K562 (cell line): ENCODE measurements around the gene ACTN2. TPM values are rescaled to one million over a fixed set of nuclear protein-coding genes. Genes with fewer than 3 reads are reported as not detected.

Source experiments
- CHAMP1 ChIP-seq: fragments of 450-650 bp; IDR thresholded peaks from 2 replicates; pipeline ENCODE4 v1.6.1; 2016; ENCODE audit warnings: mild to moderate bottlenecking
- CHD7 ChIP-seq: fragments of 200-600 bp; sonication (generic); IDR thresholded peaks from one replicate; pipeline ENCODE4 v1.6.1; 2012; ENCODE audit warnings: mild to moderate bottlenecking, low read depth, low read length, inconsistent platforms
- HNRNPUL1 ChIP-seq: fragments of 200-400 bp; formaldehyde crosslinking; IDR thresholded peaks from 2 replicates; pipeline ENCODE4 v1.6.1; 2017; ENCODE audit warnings: low read length
- KDM4B ChIP-seq, 2 experiments: fragments of 450-650 bp in 1 of 2; sonication (generic) in 1 of 2; IDR thresholded peaks; 2 replicates each; pipeline ENCODE4 v1.6.1; 2016 to 2017; ENCODE audit warnings: borderline replicate concordance in 2 of 2, antibody characterized with exemption in 1 of 2, low read depth in 1 of 2, mild to moderate bottlenecking in 1 of 2
- polyA plus RNA-seq, 8 experiments: library from polyadenylated mRNA; depleted of rRNA in 4 of 8; stranded (reverse) in 5 of 8; unstranded in 3 of 8; fragments of >200 nt; fragmentation: Nextera tagmentation in 2 of 8; fragmentation: Illumina TruSeq in 1 of 8; extraction: Ambion mirVana in 2 of 8; extraction: Trizol in 1 of 8; gene quantifications; 2 replicates each; pipeline versions ENCODE4 v1.2.1 to v1.2.3, GENCODE V29; 2011 to 2014; ENCODE audit warnings: inconsistent platforms in 1 of 8, missing spikeins in 1 of 8
- total RNA-seq, 7 experiments: library from RNA; depleted of rRNA in 6 of 7; stranded (reverse); fragments of >200 nt in 6 of 7; fragmentation: Illumina TruSeq in 2 of 7; extraction: Trizol in 2 of 7; gene quantifications; 2 replicates each; pipeline versions ENCODE4 v1.2.1 to v1.2.3, GENCODE V29; 2011 to 2021; ENCODE audit warnings: low replicate concordance in 1 of 7
- TF ChIP-seq, protein P1 (sequence below): fragments of 450-650 bp; IDR thresholded peaks from 2 replicates; pipeline ENCODE4 v1.6.1; 2017; ENCODE audit warnings: antibody characterized with exemption, mild to moderate bottlenecking

ACTN2 gene
- total and polyA plus RNA-seq, 9 of the 15 experiments (the other 6 are each of a cell fraction or from before 2014, with no cell fraction given), result 0.18 to 0.94 (median 0.42) TPM

- TF ChIP-seq CHD7, result no peak
- TF ChIP-seq CHAMP1, result no peak
- TF ChIP-seq, protein P1, sequence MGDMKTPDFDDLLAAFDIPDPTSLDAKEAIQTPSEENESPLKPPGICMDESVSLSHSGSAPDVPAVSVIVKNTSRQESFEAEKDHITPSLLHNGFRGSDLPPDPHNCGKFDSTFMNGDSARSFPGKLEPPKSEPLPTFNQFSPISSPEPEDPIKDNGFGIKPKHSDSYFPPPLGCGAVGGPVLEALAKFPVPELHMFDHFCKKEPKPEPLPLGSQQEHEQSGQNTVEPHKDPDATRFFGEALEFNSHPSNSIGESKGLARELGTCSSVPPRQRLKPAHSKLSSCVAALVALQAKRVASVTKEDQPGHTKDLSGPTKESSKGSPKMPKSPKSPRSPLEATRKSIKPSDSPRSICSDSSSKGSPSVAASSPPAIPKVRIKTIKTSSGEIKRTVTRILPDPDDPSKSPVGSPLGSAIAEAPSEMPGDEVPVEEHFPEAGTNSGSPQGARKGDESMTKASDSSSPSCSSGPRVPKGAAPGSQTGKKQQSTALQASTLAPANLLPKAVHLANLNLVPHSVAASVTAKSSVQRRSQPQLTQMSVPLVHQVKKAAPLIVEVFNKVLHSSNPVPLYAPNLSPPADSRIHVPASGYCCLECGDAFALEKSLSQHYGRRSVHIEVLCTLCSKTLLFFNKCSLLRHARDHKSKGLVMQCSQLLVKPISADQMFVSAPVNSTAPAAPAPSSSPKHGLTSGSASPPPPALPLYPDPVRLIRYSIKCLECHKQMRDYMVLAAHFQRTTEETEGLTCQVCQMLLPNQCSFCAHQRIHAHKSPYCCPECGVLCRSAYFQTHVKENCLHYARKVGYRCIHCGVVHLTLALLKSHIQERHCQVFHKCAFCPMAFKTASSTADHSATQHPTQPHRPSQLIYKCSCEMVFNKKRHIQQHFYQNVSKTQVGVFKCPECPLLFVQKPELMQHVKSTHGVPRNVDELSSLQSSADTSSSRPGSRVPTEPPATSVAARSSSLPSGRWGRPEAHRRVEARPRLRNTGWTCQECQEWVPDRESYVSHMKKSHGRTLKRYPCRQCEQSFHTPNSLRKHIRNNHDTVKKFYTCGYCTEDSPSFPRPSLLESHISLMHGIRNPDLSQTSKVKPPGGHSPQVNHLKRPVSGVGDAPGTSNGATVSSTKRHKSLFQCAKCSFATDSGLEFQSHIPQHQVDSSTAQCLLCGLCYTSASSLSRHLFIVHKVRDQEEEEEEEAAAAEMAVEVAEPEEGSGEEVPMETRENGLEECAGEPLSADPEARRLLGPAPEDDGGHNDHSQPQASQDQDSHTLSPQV, result no peak
- no peak for TF ChIP-seq HNRNPUL1
- no peak for TF ChIP-seq KDM4B (IDR thresholded peaks at IDR 0.05; ENCODE audit: borderline replicate concordance in 2 of 2, low read depth in 1 of 2)
Observed at GRCh38 chr1:236800002-236800620, 113.8 kb downstream of the ACTN2 start (continued).
